Limb (tissue), 2 donors: ENCODE data around the gene C1orf232.

Source experiments
- DNase-seq, 2 donors: peaks; one replicate each; pipeline ENCODE4 v3.0.0-alpha.2; 2016; ENCODE audit errors: extremely low spot score in 2 of 2

The C1orf232 gene

GRCh38 chr1:26125382-26125781 is 43.4 kb downstream of the C1orf232 start:
- no peak for DNase-seq

GRCh38 chr1:26124418-26125331 is 44.1 kb downstream of the C1orf232 start:
- no peak for DNase-seq

GRCh38 chr1:26122988-26123973 is 45.5 kb downstream of the C1orf232 start:
- DNase-seq = no peak

GRCh38 chr1:26121854-26122773 is 46.6 kb downstream of the C1orf232 start:
- DNase-seq = no peak

- DNase-seq = no peak
These were observed 48.7 kb downstream of the C1orf232 start for GRCh38 chr1:26119892-26120608.

- no peak for DNase-seq
These were observed 54.4 kb downstream of the C1orf232 start for GRCh38 chr1:26114165-26114927.
